Right hindlimb (tissue), 1 donor: ENCODE measurements around the gene SEC24B.
"Not testable (repeated sequence)": the region's sequence is repeated elsewhere in the genome, so short reads cannot be mapped to it uniquely, and the experiment has no call there.

ENCODE experiments used
- DNase-seq: peaks from one replicate; pipeline ENCODE4 v3.0.0-alpha.2; 2018

Gene SEC24B

GRCh38 chr4:109511414-109511813 lies 77.8 kb downstream of the SEC24B start:
- no peak for DNase-seq

GRCh38 chr4:109513368-109513767 lies 79.8 kb downstream of the SEC24B start:
- DNase-seq = not testable (repeated sequence)

- no peak for DNase-seq
These were observed 98.6 kb downstream of the SEC24B start for GRCh38 chr4:109532182-109532581.

- no peak for DNase-seq
These were observed 111.8 kb downstream of the SEC24B start for GRCh38 chr4:109545401-109545800.

GRCh38 chr4:109547394-109547793 lies 113.8 kb downstream of the SEC24B start:
- DNase-seq = no peak

GRCh38 chr4:109548655-109549054 lies 115.0 kb downstream of the SEC24B start:
- DNase-seq = no peak

- DNase-seq = no peak
These were observed 118.6 kb downstream of the SEC24B start for GRCh38 chr4:109552237-109552636.

GRCh38 chr4:109553130-109553529 lies 119.5 kb downstream of the SEC24B start:
- DNase-seq = no peak

- DNase-seq = no peak
These were observed 121.4 kb downstream of the SEC24B start for GRCh38 chr4:109554971-109555370.

- DNase-seq = no peak
These were observed 123.8 kb downstream of the SEC24B start for GRCh38 chr4:109557433-109557832.

- not testable (repeated sequence) for DNase-seq
These were observed 124.5 kb downstream of the SEC24B start for GRCh38 chr4:109558095-109558494.

- peak; percentile 51 for DNase-seq
These were observed 126.0 kb downstream of the SEC24B start for GRCh38 chr4:109559625-109559982.

- DNase-seq = peak; percentile 89
These were observed 126.5 kb downstream of the SEC24B start, which contains the start of gene MCUB for GRCh38 chr4:109559983-109560686. Gene MCUB (plus strand): TSS chr4:109560246. CDS start chr4:109560338, 92 bp downstream.

GRCh38 chr4:109560687-109561461 lies 127.3 kb downstream of the SEC24B start:
- DNase-seq = peak; percentile 51

GRCh38 chr4:109562457-109563239 lies 129.0 kb downstream of the SEC24B start:
- no peak for DNase-seq

- DNase-seq = no peak
These were observed 137.9 kb downstream of the SEC24B start for GRCh38 chr4:109571494-109571893.

GRCh38 chr4:109572154-109572553 lies 138.5 kb downstream of the SEC24B start:
- no peak for DNase-seq

- no peak for DNase-seq
These were observed 140.8 kb downstream of the SEC24B start for GRCh38 chr4:109574443-109574850.

GRCh38 chr4:109574931-109575804 lies 141.6 kb downstream of the SEC24B start:
- no peak for DNase-seq

- no peak for DNase-seq
These were observed 142.8 kb downstream of the SEC24B start for GRCh38 chr4:109576462-109576861.

GRCh38 chr4:109578846-109579245 lies 145.2 kb downstream of the SEC24B start:
- DNase-seq = no peak

GRCh38 chr4:109579997-109580396 lies 146.4 kb downstream of the SEC24B start:
- DNase-seq = not testable (repeated sequence)
